ENCODE results near the gene CBX5.
"Not testable (repeated sequence)": the region's sequence is repeated elsewhere in the genome, so short reads cannot be mapped to it uniquely, and the experiment has no call there.

CBX5 gene

DNA sequence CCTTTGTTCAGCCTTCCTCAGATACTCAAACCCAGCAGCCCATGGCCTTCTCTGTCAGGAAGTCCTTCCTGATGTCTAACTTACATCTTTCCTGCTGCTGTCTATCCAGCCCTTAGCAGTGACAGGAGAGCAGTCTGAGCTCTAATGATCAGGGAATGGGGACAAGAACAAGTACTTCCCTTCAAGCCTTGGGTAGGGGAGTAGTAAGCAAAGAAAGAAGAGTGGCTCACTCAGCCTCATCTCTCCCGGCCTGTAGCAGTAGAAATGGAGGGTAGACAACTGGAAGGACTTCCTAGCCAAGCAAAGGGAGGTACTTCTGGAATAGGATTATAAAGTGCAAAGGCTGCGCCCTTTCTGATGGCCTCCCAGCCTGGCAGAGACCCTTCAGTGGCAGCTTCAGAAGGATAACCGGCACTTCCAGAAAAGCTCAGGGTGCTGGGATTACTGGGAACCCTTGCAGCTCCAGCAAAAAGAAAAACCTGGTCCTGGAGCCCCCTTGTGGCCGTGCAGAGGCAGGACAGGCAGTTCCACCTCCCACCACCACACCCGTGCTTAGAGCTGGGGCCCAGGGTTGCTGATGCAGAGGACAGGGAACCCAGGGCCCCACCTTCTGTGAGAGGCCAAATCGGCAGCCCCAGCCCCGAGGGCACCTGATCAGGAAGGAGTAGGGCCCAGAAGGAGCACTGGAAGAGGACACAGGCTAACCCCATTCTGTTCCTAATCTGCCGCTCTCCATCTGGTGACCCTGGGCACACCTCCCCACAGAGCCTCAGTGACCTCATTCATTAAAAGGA is 78.7 kb downstream of the CBX5 start:
- H3K4me3 ChIP-seq (ENCODE audit: low read depth, low read length), result no peak overlapping the region

DNA sequence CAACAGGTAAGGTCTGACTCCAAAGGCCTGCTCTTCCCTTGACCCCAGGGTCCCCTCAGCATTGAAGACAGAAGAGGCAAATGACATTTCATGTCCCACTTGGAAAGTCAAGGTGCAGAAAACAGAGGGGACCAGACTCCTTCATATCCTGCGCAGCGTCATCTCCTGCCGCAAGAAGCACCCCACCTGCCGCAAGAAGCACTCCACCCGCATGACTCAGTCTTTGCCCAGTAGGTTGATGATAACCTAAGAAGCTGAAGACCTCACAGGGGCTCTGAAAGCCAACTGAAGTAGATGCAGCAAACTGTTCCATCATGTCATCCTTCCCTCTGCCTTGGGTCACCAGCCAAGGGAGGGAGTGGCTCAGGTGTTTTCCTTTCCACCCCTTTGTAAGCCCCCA is 79.5 kb downstream of the CBX5 start:
- no peak overlapping the region for H3K4me3 ChIP-seq (ENCODE audit: low read depth, low read length)

DNA sequence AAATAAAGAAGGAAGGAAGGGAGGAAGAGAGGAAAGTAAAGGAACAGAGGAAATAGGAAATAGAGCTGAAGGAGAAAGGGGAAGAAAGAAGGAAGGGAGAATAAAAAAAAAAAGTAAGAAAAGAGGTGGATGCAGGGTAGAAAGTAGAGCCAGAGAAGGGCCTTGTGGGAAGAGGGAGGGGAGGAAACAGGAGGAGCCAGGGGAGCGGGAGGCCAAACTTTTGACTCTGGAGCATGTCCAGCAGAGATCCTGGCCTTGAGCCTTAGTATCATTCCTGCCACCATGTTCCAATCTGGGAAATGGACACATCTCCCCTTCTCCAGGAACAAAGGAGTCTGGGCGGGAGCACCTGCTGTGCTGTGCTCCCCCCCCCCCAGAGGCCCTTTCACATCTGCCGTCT is 80.0 kb downstream of the CBX5 start:
- no peak overlapping the region for H3K4me3 ChIP-seq (ENCODE audit: low read depth, low read length)

DNA sequence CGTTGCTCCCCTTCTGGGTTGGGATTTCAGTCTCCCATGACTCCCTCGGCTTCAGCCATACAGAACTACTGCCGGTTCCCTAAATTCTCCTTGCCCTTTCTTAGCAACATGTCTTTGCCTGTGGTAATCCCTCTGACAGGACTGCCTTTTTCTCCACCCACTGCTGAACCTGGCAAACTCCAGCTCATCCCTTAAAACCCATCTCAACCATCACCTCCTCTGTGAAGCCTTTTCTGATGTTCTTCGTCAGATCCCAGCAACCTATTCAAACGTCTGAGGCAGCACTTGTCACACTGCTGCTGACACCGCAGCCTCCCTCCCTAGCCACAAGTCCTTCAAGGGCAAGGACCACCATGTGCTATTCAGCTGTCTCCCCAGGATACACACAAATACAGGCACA is 80.9 kb downstream of the CBX5 start:
- H3K4me3 ChIP-seq (ENCODE audit: low read depth, low read length), result no peak overlapping the region

DNA sequence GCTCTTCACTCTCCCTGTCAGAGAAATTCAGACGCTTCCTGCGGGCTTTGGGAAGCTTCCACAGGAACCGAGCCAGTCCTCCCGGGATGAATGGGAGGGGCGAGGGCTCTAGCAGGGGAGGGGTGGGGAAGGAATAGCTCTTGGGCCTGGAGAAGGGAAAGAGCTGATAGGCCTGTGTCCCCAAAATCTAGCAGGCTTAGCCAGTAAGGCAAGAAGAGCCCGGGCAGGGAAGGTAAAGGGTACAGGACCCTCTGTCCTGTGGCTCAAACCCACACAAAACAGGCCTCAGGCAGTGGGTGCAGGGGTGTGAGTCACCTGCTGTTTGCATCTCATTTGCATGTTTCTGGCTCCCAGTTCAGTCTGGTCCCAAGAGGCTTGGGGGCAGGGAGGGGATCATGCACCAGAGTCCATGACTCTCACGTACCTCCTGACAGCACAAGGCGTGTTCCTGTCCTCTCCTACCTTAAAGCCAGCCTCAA is 82.5 kb downstream of the CBX5 start:
- no peak overlapping the region for H3K4me3 ChIP-seq (ENCODE audit: low read depth, low read length)

DNA sequence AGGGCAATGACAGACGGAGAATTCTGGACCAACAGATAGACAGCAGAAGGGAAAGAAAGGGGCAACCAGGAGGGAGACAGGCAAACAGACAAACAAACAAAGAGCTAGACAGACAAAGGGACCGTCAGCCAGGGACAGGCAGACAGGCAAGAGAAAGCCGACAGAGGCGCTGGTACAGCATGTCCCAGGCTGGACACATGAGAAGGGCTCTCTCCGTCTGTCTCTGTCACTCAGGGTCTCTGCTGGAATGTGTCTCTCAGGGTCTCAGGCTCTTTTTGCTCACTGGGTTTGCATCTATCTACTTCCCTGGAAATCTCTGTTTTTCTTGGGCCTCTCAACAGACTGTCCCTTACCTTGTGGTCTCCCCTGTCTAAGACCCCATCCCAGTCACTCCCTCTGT is 82.9 kb downstream of the CBX5 start:
- H3K4me3 ChIP-seq (ENCODE audit: low read depth, low read length), result no peak overlapping the region

DNA sequence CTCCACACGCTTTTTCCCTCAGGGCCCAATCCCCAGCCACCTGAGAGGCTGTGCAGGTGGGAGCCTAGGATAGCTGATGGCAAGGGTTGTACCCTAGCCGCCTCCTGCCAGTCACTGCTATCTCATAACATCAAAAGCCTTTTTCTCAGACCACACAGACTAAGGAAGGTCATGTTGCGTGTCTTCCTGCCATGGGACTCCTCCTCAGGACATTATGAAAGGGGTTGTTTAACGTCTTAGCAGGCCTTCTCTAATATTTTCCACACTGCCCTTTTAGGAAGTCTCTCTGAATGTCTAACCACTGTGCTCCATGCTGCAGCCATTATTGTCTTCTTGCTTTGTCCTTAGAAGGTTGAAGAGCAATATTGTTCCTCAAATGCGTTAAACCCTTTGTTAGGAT is 83.5 kb downstream of the CBX5 start:
- H3K4me3 ChIP-seq (ENCODE audit: low read depth, low read length), result no peak overlapping the region

DNA sequence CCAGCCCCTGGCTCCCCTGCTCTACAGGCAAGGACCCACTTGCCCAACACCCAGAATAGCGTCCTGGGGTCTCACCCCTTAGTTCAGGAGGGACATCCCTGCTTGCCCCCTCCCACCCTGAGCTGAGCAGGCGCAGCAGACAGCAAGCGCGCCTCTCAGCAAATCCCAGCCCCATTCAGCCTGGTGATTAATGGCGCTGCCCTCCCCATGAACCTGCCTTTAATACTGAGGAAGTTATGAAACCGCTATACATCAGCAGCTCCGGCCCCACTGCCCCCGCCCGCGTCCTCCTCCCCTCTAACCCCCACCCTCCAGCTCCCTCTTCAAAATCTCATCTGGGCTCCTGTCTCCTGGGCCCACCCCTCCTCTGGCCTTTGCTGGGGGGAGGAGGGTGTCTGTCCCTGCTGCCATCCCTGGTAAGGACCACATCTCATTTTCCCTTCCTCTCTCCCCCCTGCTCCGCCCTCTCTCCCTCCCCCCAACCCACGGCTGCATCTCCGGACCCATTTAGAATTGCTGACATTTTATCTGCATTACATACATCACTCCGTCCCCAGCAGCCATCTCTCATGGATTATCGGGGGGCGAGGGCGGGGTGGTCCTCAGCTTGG is 84.1 kb downstream of the CBX5 start:
- H3K4me3 ChIP-seq (ENCODE audit: low read depth, low read length), result no peak overlapping the region

DNA sequence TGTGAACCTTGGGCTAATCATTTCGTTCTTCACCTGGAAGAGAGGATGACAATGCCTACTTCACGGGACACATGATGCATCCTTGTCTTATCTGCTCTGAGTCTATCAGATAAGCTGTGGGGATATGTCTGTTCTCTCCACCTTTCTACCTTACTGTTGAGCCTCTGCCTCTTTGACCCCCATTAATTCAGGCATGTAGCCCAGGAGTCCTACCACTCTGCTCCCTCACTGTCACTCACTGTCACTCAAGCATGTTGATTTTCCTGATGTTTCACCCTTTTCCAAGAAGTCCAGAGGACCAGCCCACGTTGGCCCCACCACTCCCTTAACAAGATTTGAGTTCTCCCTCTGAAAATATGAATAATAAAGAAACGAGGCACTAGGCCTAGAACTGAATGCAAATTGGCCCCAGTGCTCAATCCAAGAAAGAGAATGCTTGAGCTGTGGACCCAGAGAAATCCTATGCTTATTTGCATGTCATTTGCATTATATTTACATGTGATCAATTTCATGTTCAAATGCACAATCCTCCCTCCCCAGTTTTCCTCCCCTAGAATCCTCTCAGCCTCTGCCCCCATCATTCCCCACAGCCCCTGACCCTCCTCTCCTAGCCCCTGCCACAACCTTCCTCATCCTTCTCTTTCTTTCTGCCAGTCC is 84.7 kb downstream of the CBX5 start:
- H3K4me3 ChIP-seq (ENCODE audit: low read depth, low read length), result no peak overlapping the region

DNA sequence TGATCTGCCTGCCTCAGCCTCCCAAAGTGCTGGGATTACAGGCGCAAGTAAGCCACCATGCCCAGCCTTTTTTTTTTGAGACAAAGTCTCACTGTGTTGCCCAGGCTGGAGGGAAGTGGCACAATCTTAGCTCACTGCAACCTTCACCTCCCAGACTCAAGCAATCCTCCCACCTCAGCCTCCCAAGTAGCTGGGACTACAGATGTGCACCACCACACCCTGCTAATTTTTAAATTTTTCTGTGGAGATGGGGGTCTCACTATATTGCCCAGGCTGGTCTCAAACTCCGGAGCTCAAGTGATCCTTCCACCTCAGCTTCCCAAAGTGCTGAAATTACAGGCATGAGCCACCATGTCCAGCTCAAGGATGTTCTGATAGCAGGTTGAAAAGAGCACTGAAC is 85.3 kb downstream of the CBX5 start:
- H3K4me3 ChIP-seq (ENCODE audit: low read depth, low read length), result not testable (repeated sequence)

DNA sequence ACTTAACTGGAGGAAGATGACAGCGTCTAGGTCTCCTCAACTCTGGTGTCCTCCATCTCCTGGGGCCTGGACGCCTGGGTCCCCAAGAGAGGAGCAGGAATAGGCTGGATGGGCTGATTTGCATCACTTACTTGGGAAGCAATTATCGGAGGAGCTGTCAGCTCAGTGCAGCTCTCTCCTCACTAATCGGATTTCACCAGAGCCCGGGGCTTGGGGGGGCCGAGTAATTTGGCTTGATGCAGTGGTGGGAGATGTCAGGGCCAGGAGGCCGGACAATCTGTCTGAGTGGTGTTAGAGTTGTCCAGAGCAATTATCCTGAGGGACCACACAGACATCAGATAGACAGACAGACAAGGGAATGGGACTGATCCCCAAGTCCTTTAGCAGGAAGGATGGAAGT is 86.5 kb downstream of the CBX5 start:
- no peak overlapping the region for H3K4me3 ChIP-seq (ENCODE audit: low read depth, low read length)

DNA sequence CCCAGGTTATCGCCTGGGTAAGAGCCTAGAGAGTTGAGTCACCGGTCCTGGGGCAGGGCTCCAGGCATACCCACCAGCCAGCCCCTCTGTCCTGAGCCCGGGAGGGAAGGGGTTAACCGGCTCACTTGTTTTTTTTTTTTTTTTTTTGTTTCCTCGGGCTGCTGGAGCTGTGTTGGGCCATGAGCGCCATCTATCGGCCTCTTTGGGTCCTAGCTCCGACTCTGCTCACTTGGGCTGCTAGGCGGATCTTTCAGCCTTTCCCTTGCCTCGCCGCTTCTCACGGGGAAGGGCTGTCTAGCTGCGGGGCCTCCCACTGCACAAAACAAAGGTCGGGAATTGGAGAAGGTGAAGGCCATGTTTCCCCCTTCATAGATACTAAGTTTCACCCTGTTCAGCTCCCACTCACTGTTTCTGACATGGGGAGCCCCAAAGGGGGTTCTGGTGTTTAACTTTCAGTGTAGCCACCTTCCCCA is 88.3 kb downstream of the CBX5 start:
- no peak overlapping the region for H3K4me3 ChIP-seq (ENCODE audit: low read depth, low read length)

DNA sequence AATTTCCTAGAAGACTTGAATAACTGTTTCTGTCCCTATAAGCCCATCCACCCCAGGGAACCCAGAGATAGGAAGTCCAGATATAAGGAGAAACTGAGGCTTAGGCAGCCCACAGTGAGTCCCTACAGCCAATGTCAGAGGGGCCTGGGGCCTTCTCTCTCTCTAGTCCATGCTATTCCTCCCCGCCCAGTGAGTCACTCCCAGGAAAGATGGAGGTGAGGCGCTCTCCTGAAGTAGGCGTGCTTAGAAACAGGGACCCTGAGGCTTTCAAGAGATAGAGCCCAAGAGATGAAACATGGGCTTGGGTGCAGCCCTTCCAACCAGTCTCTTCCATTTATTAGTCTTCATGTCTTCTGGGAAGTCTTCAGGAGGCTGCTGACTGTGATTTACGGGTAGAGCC is 88.8 kb downstream of the CBX5 start:
- H3K4me3 ChIP-seq (ENCODE audit: low read depth, low read length), result no peak overlapping the region

DNA sequence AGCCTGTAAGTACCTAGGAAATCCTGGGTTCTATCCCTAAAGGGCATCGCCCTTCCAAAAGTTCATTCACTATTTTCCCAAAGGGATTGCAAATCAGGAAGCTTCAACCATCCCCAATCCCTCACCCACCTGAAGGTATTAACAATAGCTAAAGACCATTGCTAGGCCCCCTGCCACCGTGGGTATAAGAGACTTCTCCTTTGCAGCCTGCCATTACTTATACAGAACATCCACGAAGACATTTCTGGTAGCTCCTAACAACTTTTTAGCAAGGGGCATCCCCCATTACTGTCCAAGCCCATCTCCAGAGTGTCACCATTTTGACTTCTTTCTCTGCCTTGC is 90.8 kb downstream of the CBX5 start:
- H3K4me3 ChIP-seq (ENCODE audit: low read depth, low read length), result peak overlapping the region; percentile 5

DNA sequence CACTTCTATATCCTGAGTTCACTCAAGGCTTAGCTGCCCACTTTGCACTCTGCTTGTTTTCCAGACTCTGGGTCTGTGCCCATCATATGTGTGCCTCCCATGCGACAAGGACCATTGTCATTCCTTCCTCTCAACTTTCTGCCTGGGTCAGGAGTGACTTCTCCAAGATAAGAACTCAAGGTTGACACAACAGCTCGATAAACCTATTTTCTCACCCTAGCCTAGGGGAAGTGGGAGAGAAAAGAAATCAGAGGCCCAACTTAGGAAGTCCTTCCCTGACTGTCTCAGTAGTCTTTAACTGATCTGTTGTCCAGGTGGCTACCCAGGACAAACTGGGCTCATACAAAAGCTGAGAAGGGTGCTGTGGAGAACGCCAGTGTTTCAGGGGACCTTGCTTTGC is 92.8 kb downstream of the CBX5 start:
- no peak overlapping the region for H3K4me3 ChIP-seq (ENCODE audit: low read depth, low read length)

DNA sequence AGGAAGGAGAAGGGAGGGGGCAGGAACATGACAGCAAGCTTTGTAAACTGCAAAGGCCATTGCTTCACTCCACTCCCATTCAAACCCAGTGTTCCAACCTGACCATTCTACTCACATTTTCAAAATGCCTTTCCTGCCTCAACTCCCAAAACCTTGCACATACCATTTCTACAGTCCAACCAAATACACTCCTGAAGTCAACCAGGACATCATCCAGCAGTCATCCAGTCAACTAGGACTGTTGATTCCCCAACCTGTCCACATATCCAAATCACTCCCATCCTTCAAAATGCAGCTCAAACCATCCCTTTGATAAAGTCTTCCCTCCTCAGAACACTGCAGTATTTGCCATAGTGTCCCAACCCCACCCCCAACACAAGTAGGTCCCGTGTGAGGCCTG is 94.0 kb downstream of the CBX5 start:
- no peak overlapping the region for H3K4me3 ChIP-seq (ENCODE audit: low read depth, low read length)

DNA sequence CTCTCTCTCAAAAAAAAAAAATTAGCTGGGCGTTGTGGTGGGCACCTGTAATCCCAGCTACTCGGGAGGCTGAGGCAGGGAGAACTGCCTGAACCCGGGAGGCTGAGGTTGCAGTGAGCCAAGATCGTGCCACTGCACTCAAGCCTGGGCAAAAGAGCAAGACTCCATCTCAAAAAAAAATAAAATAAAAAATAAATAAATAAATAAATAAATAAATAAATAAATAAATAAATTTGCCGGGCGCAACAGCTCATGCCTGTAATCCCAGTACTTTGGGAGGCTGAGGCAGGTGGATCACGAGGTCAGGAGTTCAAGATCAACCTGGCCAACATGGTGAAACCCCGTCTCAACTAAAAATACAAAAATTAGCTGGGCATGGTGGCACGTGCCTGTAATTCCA is 94.6 kb downstream of the CBX5 start:
- not testable (repeated sequence) for H3K4me3 ChIP-seq (ENCODE audit: low read depth, low read length)

DNA sequence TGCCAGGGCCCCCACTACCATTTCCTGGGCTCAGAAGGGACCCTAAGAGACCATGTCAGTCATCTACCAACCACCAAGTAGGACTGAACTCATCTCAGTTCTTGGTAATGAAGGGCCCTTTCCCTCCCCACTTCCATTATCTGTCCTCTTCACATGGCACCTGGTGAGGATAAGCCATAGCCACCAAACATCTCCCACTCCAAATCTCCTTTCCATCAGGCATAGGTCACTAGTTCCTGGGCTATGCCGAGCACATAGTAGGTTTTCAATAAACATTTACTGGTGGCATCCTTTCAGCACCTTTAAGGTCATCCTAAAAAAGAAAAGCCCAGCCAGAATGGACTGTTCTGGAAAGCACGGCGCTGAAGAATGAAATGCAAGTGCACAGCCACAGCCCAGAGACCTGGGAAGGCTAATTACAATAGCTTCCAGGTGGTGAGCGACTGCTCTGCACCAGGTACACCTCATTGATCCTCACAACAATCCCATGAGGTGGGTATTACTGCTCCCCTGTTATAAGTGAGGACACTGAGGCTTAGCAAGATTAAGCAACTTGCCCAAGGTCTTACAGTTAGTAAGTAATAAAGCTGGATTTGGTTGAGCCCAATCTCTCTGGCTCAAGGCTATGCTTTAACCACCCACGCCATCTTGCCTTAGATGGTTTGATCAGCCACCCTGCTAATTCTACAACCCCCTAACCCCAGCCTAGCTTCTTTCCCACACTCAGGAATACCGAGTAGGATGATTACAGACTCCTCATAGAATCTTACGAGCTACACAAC is 95.7 kb downstream of the CBX5 start:
- H3K4me3 ChIP-seq (ENCODE audit: low read depth, low read length), result no peak overlapping the region

DNA sequence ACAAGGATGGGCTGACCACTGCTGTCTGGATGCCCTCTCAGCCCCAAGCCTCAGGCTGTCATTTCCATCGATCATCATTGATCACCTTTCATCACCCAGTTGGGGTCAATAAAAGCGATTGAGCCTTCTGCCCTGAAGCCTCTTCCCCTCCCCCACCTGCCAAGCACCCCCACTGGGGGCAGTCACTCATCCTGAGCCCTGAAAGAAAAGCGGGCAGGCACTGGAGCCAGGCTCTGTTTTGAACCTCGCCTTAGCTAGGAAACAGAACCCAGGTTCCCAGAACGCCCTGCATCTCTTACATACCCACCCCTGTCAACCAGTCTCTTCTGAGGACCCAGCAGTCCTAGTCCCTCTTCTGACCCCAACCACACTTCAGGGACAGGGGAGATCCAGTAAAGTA is 96.9 kb downstream of the CBX5 start:
- no peak overlapping the region for H3K4me3 ChIP-seq (ENCODE audit: low read depth, low read length)

DNA sequence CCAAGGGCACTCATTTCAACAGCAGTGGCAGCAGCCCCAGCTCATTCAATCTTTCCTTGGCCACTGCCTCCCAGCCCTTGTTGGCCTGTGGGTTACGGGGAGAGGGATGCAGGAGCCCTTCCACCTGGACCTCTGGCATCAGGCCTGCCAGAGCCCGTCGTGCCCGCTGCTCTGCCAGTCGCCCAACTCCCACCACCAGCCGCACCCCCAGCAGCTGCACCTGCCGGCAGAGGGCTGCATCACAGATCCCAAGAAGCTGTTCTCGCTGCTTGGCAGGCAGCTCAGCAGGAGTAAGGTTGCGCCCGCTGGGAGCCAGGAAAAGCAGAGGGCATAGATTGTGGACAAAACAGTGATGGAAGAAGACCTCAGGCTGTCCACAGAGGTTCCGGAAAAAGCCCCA is 97.8 kb downstream of the CBX5 start:
- no peak overlapping the region for H3K4me3 ChIP-seq (ENCODE audit: low read depth, low read length)

All from iPS-11a (cell line).